Measurements from ENCODE around the gene CDK14.

CDK14 gene

GRCh38 chr7:91233212-91233611 lies 637.1 kb downstream of the CDK14 start:
- TF ChIP-seq CTCF (IDR thresholded peaks at IDR 0.05; ENCODE audit: insufficient read depth, low read depth, low read length, missing control alignments), result no peak
- DNase-seq (ENCODE audit: low read depth), result no peak
- H3K4me3 ChIP-seq (ENCODE audit: low read depth, low read length), result no peak overlapping the region

- no peak for DNase-seq (ENCODE audit: low read depth)
- no peak for TF ChIP-seq CTCF (IDR thresholded peaks at IDR 0.05; ENCODE audit: insufficient read depth, low read depth, low read length, missing control alignments)
- no peak overlapping the region for H3K4me3 ChIP-seq (ENCODE audit: low read depth, low read length)
These were observed 639.2 kb downstream of the CDK14 start for GRCh38 chr7:91235211-91235832.

GRCh38 chr7:91239171-91239604 lies 643.1 kb downstream of the CDK14 start:
- DNase-seq (ENCODE audit: low read depth), result no peak
- no peak overlapping the region for H3K4me3 ChIP-seq (ENCODE audit: low read depth, low read length)
- TF ChIP-seq CTCF (IDR thresholded peaks at IDR 0.05; ENCODE audit: insufficient read depth, low read depth, low read length, missing control alignments), result no peak

- no peak overlapping the region for H3K4me3 ChIP-seq (ENCODE audit: low read depth, low read length)
- no peak for DNase-seq (ENCODE audit: low read depth)
- no peak for TF ChIP-seq CTCF (IDR thresholded peaks at IDR 0.05; ENCODE audit: insufficient read depth, low read depth, low read length, missing control alignments)
These were observed 643.7 kb downstream of the CDK14 start for GRCh38 chr7:91239772-91240171.

- no peak for DNase-seq (ENCODE audit: low read depth)
- no peak for TF ChIP-seq CTCF (IDR thresholded peaks at IDR 0.05; ENCODE audit: insufficient read depth, low read depth, low read length, missing control alignments)
- H3K4me3 ChIP-seq (ENCODE audit: low read depth, low read length), result no peak overlapping the region
These were observed 644.3 kb downstream of the CDK14 start for GRCh38 chr7:91240376-91240941.

- no peak for TF ChIP-seq CTCF (IDR thresholded peaks at IDR 0.05; ENCODE audit: insufficient read depth, low read depth, low read length, missing control alignments)
- no peak for DNase-seq (ENCODE audit: low read depth)
- H3K4me3 ChIP-seq (ENCODE audit: low read depth, low read length), result no peak overlapping the region
These were observed 646.1 kb downstream of the CDK14 start for GRCh38 chr7:91242097-91242844.

All from GM12865 (cell line).